AG10803 (cell line): Measurements from ENCODE around the gene ZNF512.

ENCODE experiments used
- DNase-seq: peaks from one replicate; pipeline ENCODE4 v3.0.0; 2010; ENCODE audit warnings: low read depth
- H3K4me3 ChIP-seq: 2 replicates; pipeline ENCODE4 v1.5.1; 2011; ENCODE audit warnings: mild to moderate bottlenecking, low read length, control low read depth
- CTCF ChIP-seq: conservative IDR thresholded peaks from 2 replicates; pipeline ENCODE4 v1.5.1; 2011; ENCODE audit warnings: mild to moderate bottlenecking, low read length, control low read depth, inconsistent platforms

Gene ZNF512

GRCh38 chr2:27571681-27572080, 11.2 kb upstream of the ZNF512 start:
- TF ChIP-seq CTCF, result no peak
- H3K4me3 ChIP-seq, result no peak overlapping the region

DNA sequence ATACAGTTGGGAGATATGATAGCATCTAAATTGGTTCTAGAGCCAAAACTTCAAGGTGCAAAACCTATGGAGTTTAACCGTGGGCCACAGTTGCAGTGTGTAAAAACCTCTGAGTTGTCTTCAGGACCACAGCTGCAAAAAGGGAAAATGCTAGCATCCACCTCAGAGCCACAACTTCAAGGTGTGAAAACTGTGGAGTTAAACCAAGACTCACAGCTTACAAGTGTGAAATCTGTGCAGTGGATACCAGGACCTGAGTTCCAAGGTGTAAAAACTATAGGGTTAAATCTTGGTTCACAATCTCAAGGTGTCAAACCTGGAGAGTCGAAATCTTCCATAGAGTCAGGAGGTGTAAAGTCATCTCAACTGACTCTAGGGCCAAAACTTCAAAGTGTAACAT, 10.4 kb upstream of the ZNF512 start:
- no peak overlapping the region for H3K4me3 ChIP-seq
- TF ChIP-seq CTCF, result no peak
- DNase-seq, result no peak

More at GRCh38 chr2:27571681-27572080, 11.2 kb upstream of the ZNF512 start:
- DNase-seq, result no peak

DNA sequence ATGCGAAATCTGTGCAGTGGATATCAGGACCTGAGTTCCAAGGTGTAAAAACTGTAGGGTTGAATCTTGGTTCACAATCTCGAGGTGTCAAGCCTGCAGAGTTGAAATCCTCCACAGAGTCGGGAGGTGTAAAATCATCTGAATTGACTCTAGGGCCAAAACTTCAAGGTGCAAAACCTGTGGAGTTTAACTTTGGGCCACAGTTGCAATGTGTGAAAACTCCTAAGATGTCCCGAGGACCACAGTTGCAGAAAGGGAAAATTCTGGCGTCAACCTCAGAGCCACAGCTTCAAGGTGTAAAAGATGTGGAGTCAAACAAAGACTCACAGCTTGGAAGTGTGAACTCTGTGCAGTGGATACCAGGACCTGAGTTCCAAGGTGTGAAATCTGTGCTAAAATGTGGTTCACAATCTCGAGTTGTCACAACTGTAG, 9.8 kb upstream of the ZNF512 start:
- H3K4me3 ChIP-seq, result no peak overlapping the region
- no peak for DNase-seq
- TF ChIP-seq CTCF, result no peak

DNA sequence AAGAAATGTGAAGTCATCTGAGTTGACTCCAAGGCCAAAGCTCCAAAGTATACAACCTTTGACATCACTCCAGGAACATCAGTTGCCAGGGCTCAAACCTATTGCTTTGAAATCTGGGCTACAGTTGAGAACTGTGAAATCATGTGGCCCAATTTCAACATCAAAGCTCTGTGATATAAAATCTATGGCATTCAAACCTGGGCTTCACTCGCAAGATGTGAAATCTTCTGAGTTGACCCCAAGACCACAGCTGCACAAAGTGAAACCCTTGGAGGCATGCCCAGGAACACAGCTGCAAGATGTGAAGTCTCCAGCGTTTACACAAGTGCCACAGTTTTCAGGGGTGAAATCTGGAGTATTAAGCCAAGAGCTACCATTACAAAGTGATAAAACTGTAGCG, 9.4 kb upstream of the ZNF512 start:
- H3K4me3 ChIP-seq, result no peak overlapping the region
- TF ChIP-seq CTCF, result no peak
- DNase-seq, result peak; percentile 60

DNA sequence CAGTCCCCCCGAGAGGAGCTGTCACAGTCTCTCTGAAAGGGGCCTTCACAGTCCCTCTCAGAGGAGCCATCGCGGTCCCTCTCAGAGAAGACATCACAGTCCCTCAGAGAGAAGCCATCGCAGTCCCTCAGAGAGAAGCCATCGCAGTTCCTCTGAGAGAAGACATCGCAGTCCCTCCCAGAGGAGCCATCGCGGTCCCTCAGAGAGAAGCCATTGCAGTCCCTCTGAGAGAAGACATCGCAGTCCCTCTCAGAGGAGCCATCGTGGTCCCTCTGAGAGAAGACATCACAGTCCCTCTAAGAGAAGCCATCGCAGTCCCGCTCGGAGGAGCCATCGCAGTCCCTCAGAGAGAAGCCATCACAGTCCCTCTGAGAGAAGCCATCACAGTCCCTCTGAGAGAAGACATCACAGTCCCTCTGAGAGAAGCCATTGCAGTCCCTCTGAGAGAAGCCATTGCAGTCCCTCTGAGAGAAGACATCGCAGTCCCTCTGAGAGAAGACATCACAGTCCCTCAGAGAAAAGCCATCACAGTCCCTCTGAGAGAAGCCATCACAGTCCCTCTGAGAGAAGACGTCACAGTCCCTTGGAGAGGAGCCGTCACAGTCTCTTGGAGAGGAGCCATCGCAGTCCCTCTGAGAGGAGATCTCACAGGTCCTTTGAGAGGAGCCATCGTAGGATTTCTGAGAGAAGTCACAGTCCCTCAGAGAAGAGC, 1.3 kb upstream of the ZNF512 start:
- TF ChIP-seq CTCF, result no peak
- no peak for DNase-seq
- no peak overlapping the region for H3K4me3 ChIP-seq

GRCh38 chr2:27582129-27582694, 630 bp upstream of the ZNF512 start:
- H3K4me3 ChIP-seq, result peak overlapping the region; percentile 67
- TF ChIP-seq CTCF, result no peak
- DNase-seq, result peak; percentile 4

DNA sequence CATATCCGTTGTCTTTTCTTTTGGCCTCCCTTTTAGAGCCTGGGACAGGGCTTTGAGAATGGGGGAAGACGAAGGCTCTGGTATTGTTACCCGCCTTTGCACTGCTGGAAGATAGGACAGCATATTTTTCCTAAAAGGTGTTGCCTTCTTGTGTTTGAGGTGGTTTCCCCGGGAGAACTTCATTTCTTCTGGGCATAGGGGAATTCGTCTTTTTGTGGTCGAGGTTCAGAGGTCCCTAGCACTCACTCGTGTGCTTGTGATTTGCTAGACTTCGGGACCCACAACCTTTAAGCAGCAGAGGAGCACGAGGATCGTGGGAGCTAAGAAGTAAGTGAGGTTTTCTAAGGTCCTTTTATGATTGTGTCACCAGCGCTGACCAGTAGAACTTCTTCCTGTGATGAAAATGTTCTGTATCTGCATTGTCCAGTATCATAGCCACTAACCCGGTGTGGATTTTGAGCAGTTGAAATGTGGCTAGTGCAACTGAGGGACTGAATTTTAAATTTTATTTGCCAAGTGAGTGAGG, 611 bp downstream of the ZNF512 start:
- peak; percentile 12 for DNase-seq
- no peak for TF ChIP-seq CTCF
- peak overlapping the region; percentile 67 for H3K4me3 ChIP-seq
